Psoas muscle (tissue), 8 donors: ENCODE results near the gene FMN2. TPM values are rescaled to one million over a fixed set of nuclear protein-coding genes. Genes with fewer than 3 reads are reported as not detected.

Source experiments
- ATAC-seq, 4 donors: fragments of 200-7000 bp; cut with Tn5 transposase; one replicate each; pipeline ENCODE4 v1.9.1; 2020; ENCODE audit warnings: moderate library complexity in 3 of 4, mild to moderate bottlenecking in 2 of 4
- DNase-seq, 2 donors: peaks; one replicate each; pipeline ENCODE4 v3.0.0-alpha.2; 2020
- H3K27ac ChIP-seq: fragments of 200-600 bp; one replicate; pipeline ENCODE4 v1.8.0; 2022
- H3K27me3 ChIP-seq, 3 donors: fragments of 200-600 bp in 1 of 3; one replicate each; pipeline versions ENCODE4 v1.6.1 to v1.8.0; 2013 to 2022; ENCODE audit warnings: low read length in 2 of 3, mild to moderate bottlenecking in 2 of 3, moderate library complexity in 1 of 3; ENCODE audit not compliant: insufficient read depth in 3 of 3
- H3K36me3 ChIP-seq, 2 donors: fragments of 200-600 bp in 1 of 2; one replicate each; pipeline versions ENCODE4 v1.6.1 to v1.8.0; 2013 to 2022; ENCODE audit warnings: low read depth in 1 of 2, mild to moderate bottlenecking in 1 of 2, moderate library complexity in 1 of 2; ENCODE audit not compliant: insufficient read depth in 1 of 2
- H3K4me1 ChIP-seq: fragments of 200-600 bp; one replicate; pipeline ENCODE4 v1.8.0; 2022
- H3K4me3 ChIP-seq: fragments of 200-600 bp; one replicate; pipeline ENCODE4 v1.8.0; 2022; ENCODE audit warnings: mild to moderate bottlenecking
- H3K9me3 ChIP-seq: fragments of 200-600 bp; one replicate; pipeline ENCODE4 v1.8.0; 2022
- WGBS, 3 donors: extraction: QIAGEN DNeasy Blood & Tissue Kit; methylation state at CpG; one replicate each; pipeline versions ENCODE4 v1.1.6 to v1.1.7; 2013; 5-methylcytosine and 5-hydroxymethylcytosine counted together
- intact Hi-C, 2 donors: fragments of 100-400 bp; cut with DNase I; formaldehyde crosslinking; loops; one replicate each; pipeline versions ENCODE4 v1.11.0 to v1.14.2; 2022
- polyA plus RNA-seq, 3 donors: library from polyadenylated mRNA; stranded (reverse); fragments of 200-250 nt; gene quantifications; one replicate each; pipeline ENCODE4 v1.2.3, GENCODE V29; 2013
- total RNA-seq, 4 donors: library from RNA; stranded (reverse); fragmentation: NEBNext Ultra II Directional in 2 of 4; extraction: Animal tissue kit (Norgen Biotek cat#: 25700) in 2 of 4; gene quantifications; one replicate each; pipeline versions ENCODE4 v1.2.1 to v1.2.4, GENCODE V29; 2021 to 2023
- TF ChIP-seq, protein P1 (sequence below): fragments of 200-600 bp; IDR thresholded peaks from one replicate; pipeline ENCODE4 v1.8.0; 2022; ENCODE audit warnings: antibody characterized with exemption
- donor health status: healthy with polysubstance abuse.
- donor health status: DM: no; HTN: no; CAD: no; lungs with moderate emphysema.
- donor health status: Bipolar disorder and iron deficiency.
- donor health status: healthy.
- donor health status: DM: yes; HTN: yes; CAD: no.
- donor health status: DM: no; HTN: no; CAD: no.
- donor health status: DM: no; HTN: no; CAD: no.
- donor health status: DM: yes; HTN: yes; CAD: no.

The FMN2 gene
- total and polyA plus RNA-seq, 7 donors: 0.15 to 1.1 (median 0.52) TPM; not detected in 2

DNA sequence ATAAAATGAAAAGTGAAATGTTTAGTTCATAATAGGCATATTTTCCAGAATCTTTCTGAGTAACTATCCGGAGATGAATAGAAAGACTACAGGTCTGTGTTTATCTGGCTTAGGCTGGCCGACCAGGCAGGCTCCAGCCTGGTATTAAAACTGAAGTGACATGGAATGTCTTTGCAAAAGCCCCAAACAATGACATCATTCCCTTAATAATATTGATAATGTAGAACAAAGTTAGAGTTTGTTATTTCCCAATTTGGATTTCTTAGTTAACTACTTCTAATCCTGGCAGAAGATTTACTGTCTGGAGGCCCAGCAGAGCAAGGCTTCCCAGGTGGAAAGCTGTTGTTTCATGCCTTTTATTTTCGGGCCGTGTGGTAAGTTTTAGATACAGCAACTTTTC lies 312.6 kb downstream of the FMN2 start:
- Histone ChIP-seq H3K27me3 (no peaks in the 10 kb centered on the region), H3K9me3 (no peaks in the 10 kb centered on the region), H3K36me3 (no peaks in the 10 kb centered on the region), H3K27ac (no peak overlapping the region), H3K4me3 (no peak overlapping the region), H3K4me1 (no peaks in the 10 kb centered on the region)
- ATAC-seq: no peak
- 28 to 37% (median 34%) methylated on average over 4 of the region's 4 CpGs for WGBS, 3 donors
- TF ChIP-seq, protein P1, sequence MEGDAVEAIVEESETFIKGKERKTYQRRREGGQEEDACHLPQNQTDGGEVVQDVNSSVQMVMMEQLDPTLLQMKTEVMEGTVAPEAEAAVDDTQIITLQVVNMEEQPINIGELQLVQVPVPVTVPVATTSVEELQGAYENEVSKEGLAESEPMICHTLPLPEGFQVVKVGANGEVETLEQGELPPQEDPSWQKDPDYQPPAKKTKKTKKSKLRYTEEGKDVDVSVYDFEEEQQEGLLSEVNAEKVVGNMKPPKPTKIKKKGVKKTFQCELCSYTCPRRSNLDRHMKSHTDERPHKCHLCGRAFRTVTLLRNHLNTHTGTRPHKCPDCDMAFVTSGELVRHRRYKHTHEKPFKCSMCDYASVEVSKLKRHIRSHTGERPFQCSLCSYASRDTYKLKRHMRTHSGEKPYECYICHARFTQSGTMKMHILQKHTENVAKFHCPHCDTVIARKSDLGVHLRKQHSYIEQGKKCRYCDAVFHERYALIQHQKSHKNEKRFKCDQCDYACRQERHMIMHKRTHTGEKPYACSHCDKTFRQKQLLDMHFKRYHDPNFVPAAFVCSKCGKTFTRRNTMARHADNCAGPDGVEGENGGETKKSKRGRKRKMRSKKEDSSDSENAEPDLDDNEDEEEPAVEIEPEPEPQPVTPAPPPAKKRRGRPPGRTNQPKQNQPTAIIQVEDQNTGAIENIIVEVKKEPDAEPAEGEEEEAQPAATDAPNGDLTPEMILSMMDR: no peak
- intact Hi-C loops: no loop called here
- no peak for DNase-seq

DNA sequence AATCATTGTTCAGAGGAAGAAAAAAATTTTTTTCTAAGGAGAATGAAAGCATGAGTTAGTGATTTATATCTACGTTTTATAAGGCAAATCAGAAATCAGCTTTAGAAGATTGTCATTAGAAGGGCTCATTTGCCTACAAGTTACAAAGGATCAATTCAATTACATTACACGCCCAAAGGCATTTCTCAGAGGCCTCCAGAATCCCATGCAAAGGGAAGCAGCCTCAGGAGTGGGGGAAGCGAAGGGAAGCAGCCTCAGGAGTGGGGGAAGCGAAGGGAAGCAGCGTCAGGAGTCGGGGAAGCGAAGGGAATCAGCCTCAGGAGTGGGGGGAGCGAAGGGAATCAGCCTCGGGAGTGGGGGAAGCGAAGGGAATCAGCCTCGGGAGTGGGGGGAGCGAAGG lies 314.1 kb downstream of the FMN2 start:
- 88% methylated on average over 12 of the region's 12 CpGs for WGBS, 3 donors

DNA sequence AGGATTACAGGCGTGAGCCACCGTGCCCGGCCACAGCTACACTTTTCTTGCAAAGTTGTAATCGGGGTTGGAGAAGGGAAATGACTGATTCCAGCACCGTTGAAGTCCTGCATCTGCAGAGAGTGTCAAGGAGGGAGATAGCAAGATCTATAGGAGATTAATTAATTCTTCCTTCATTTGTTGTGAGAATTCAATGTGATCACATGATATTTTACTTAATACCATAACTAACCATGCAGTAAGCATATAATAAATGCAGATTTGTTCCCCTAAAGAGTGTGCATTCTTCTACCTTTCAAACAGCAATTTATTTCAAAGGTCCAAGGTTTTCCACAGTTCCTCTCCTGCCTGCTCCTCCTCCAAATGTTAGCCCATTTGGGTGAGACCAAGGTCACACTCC lies 315.7 kb downstream of the FMN2 start:
- Histone ChIP-seq H3K4me3 (no peak overlapping the region), H3K27me3 (no peaks in the 10 kb centered on the region), H3K4me1 (no peaks in the 10 kb centered on the region), H3K36me3 (no peaks in the 10 kb centered on the region), H3K27ac (no peak overlapping the region), H3K9me3 (no peaks in the 10 kb centered on the region)
- TF ChIP-seq, protein P1: no peak
- ATAC-seq: no peak
- DNase-seq: no peak
- 88 to 98% (median 90%) methylated on average over 5 of the region's 5 CpGs for WGBS, 3 donors
- intact Hi-C loops: no loop called here

More for the DNA sequence above, 314.1 kb downstream of the FMN2 start:
- Histone ChIP-seq H3K9me3 (no peaks in the 10 kb centered on the region), H3K27ac (no peak overlapping the region), H3K27me3 (no peaks in the 10 kb centered on the region), H3K36me3 (no peaks in the 10 kb centered on the region), H3K4me1 (no peaks in the 10 kb centered on the region), H3K4me3 (no peak overlapping the region)
- DNase-seq (no peak), ATAC-seq (no peak)
- intact Hi-C loops: no loop called here
- TF ChIP-seq, protein P1: no peak

DNA sequence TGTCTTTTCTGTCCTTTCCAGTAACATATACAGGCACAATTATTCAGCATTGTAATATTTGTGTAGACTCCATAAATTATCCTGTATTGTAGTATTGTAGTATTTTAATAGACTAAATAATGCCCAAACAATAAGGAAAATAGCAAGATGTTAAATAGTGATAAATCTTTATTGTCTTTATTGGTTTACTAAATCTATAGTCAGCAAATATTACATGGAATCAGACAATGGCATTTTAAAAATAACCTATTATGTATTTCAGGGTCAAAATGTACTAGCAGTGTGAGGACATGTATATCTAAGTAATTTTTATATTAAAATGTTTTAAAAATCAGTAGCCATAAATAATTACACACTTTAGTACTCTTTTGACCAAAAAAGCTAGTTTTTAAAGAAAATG lies 317.9 kb downstream of the FMN2 start:
- Histone ChIP-seq H3K9me3 (no peaks in the 10 kb centered on the region), H3K27ac (no peak overlapping the region), H3K4me1 (no peaks in the 10 kb centered on the region), H3K27me3 (no peaks in the 10 kb centered on the region), H3K36me3 (no peaks in the 10 kb centered on the region), H3K4me3 (no peak overlapping the region)
- ATAC-seq (no peak), DNase-seq (no peak)
- TF ChIP-seq, protein P1: no peak
- intact Hi-C loops: no loop called here

DNA sequence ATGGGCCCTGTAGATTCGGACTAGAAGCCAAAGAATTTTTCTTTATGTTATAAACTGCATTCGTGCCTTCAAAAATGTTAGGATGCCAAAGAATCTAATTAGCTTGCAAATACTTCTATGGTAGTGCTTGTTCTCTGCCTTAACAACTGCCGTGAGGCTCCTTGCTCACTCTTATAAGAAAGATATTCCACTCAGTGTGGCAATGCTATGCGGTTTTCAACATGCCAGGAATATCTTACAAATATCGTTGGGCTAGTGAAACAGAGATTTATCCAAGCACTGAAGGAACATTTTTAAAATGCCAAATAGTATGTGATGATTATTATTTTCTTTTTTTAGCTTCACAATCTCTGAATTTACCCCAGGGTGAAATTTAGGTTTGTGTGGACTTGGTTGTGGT lies 322.0 kb downstream of the FMN2 start:
- DNase-seq (no peak), ATAC-seq (no peak)
- Histone ChIP-seq H3K36me3 (no peaks in the 10 kb centered on the region), H3K4me1 (no peaks in the 10 kb centered on the region), H3K27ac (no peak overlapping the region), H3K27me3 (no peaks in the 10 kb centered on the region), H3K9me3 (no peaks in the 10 kb centered on the region), H3K4me3 (no peak overlapping the region)
- TF ChIP-seq, protein P1: no peak
- WGBS, 3 donors: 78 to 82% (median 81%) methylated on average over 5 of the region's 5 CpGs
- intact Hi-C loops: no loop called here
